Measurements from ENCODE around the gene IPCEF1. TPM values are rescaled to one million over a fixed set of nuclear protein-coding genes. Genes with fewer than 3 reads are reported as not detected.

The IPCEF1 gene
- total and polyA plus RNA-seq, 4 donors: 0.46 to 2.8 (median 1.3) TPM

- Histone ChIP-seq H3K36me3 (ENCODE audit: control insufficient read depth in 4 of 4, insufficient read depth in 3 of 4, low read depth in 1 of 4, low read length in 3 of 4) (no peaks in the 10 kb centered on the region), H3K4me1 (ENCODE audit: control insufficient read depth in 4 of 4, insufficient read depth in 4 of 4, low read length in 3 of 4) (no peaks in the 10 kb centered on the region), H3K4me3 (ENCODE audit: low read depth in 1 of 3, low read length in 3 of 3) (no peak overlapping the region), H3K9ac (ENCODE audit: low read depth in 1 of 2, low read length in 2 of 2) (no peak overlapping the region), H3K27me3 (ENCODE audit: control insufficient read depth in 4 of 4, insufficient read depth in 4 of 4, low read length in 3 of 4) (no peaks in the 10 kb centered on the region), H3K9me3 (ENCODE audit: control insufficient read depth in 4 of 4, low read length in 3 of 4) (no peaks in the 10 kb centered on the region), H3K27ac (ENCODE audit: low read depth in 1 of 2, low read length in 2 of 2) (no peak overlapping the region)
- 33% methylated on average over 1 of the region's 1 CpG for WGBS
- no peak for TF ChIP-seq TAF1 (conservative IDR thresholded peaks at IDR 0.05)
- no peak for TF ChIP-seq YY1 (IDR thresholded peaks at IDR 0.05)
- no peak for TF ChIP-seq MAX (IDR thresholded peaks at IDR 0.05)
- TF ChIP-seq SP1 (IDR thresholded peaks at IDR 0.05): no peak
- no peak for DNase-seq (ENCODE audit: low spot score)
These were observed 42.5 kb downstream of the IPCEF1 start for GRCh38 chr6:154314084-154314483.

- TF ChIP-seq JUND (IDR thresholded peaks at IDR 0.05) (no peak), REST (IDR thresholded peaks at IDR 0.05) (no peak), NR2F2 (IDR thresholded peaks at IDR 0.05) (no peak), GABPA (IDR thresholded peaks at IDR 0.05 in 1 of 2, conservative IDR thresholded peaks at IDR 0.05 in 1 of 2) (no peak), CTCF (IDR thresholded peaks at IDR 0.05; ENCODE audit: low read depth, low read length, missing input control) (no peak), SP1 (IDR thresholded peaks at IDR 0.05) (no peak), YY1 (IDR thresholded peaks at IDR 0.05) (no peak), EGR1 (IDR thresholded peaks at IDR 0.05; ENCODE audit: low read depth in 2 of 2) (no peak), ATF3 (IDR thresholded peaks at IDR 0.05) (no peak), ZBTB33 (IDR thresholded peaks at IDR 0.05) (no peak), TAF1 (conservative IDR thresholded peaks at IDR 0.05) (no peak), FOXA1 (IDR thresholded peaks at IDR 0.05) (no peak), HNF4A (conservative IDR thresholded peaks at IDR 0.05) (no peak), RAD21 (IDR thresholded peaks at IDR 0.05) (no peak), FOXA2 (IDR thresholded peaks at IDR 0.05) (no peak), HNF4G (IDR thresholded peaks at IDR 0.05) (no peak), MAX (IDR thresholded peaks at IDR 0.05) (no peak), RXRA (IDR thresholded peaks at IDR 0.05) (no peak)
These were observed 47.6 kb downstream of the IPCEF1 start for GRCh38 chr6:154308986-154309385.

More at GRCh38 chr6:154308986-154309385, 47.6 kb downstream of the IPCEF1 start:
- no peak overlapping the region for H3K9ac ChIP-seq (ENCODE audit: low read depth in 1 of 2, low read length in 2 of 2)
- no peaks in the 10 kb centered on the region for H3K9me3 ChIP-seq (ENCODE audit: control insufficient read depth in 4 of 4, low read length in 3 of 4)
- WGBS: 91% methylated on average over 2 of the region's 2 CpGs
- DNase-seq (ENCODE audit: low spot score): no peak
- no peaks in the 10 kb centered on the region for H3K27me3 ChIP-seq (ENCODE audit: control insufficient read depth in 4 of 4, insufficient read depth in 4 of 4, low read length in 3 of 4)
- no peak overlapping the region for H3K4me3 ChIP-seq (ENCODE audit: low read depth in 1 of 3, low read length in 3 of 3)
- H3K4me1 ChIP-seq (ENCODE audit: control insufficient read depth in 4 of 4, insufficient read depth in 4 of 4, low read length in 3 of 4): no peaks in the 10 kb centered on the region
- H3K27ac ChIP-seq (ENCODE audit: low read depth in 1 of 2, low read length in 2 of 2): no peak overlapping the region
- H3K36me3 ChIP-seq (ENCODE audit: control insufficient read depth in 4 of 4, insufficient read depth in 3 of 4, low read depth in 1 of 4, low read length in 3 of 4): no peaks in the 10 kb centered on the region

All from liver (tissue), 9 donors.